Testis (tissue), 2 donors: ENCODE data around the gene CDH10.

Experiments
- POLR2A ChIP-seq: fragments of 450-650 bp; IDR thresholded peaks from one replicate; pipeline ENCODE4 v1.6.1; 2017; ENCODE audit warnings: antibody characterized with exemption, mild to moderate bottlenecking, moderate library complexity
- TF ChIP-seq, protein P1 (sequence below), 3 experiments: fragments of 450-650 bp in 2 of 3; fragments of 200-600 bp in 1 of 3; sonication (generic) in 1 of 3; IDR thresholded peaks; one replicate each; pipeline ENCODE4 v1.5.1; 2016 to 2019; ENCODE audit warnings: antibody characterized with exemption in 3 of 3, mild to moderate bottlenecking in 2 of 3, moderate library complexity in 1 of 3

DNA sequence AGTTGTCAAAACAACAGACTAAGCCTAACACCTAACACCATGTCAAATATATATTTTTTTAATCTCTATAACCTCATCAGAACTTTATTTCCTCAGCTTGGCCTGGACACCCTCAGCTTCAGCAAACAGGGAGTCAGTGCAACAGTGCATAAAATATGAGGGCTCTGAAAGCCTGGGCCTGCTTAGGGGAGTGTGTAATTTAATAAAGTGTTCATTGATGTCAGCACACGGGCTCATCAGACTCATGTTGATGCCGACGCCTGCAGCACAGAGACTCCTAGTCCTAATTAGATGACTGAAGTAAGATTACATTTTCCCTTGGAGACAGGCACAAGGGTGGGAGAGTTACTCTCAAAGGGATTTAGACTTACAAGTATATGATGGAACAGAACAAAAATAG is 37.8 kb downstream of the CDH10 start:
- TF ChIP-seq, protein P1, sequence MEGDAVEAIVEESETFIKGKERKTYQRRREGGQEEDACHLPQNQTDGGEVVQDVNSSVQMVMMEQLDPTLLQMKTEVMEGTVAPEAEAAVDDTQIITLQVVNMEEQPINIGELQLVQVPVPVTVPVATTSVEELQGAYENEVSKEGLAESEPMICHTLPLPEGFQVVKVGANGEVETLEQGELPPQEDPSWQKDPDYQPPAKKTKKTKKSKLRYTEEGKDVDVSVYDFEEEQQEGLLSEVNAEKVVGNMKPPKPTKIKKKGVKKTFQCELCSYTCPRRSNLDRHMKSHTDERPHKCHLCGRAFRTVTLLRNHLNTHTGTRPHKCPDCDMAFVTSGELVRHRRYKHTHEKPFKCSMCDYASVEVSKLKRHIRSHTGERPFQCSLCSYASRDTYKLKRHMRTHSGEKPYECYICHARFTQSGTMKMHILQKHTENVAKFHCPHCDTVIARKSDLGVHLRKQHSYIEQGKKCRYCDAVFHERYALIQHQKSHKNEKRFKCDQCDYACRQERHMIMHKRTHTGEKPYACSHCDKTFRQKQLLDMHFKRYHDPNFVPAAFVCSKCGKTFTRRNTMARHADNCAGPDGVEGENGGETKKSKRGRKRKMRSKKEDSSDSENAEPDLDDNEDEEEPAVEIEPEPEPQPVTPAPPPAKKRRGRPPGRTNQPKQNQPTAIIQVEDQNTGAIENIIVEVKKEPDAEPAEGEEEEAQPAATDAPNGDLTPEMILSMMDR (IDR thresholded peaks at IDR 0.05): no peak
- no peak for TF ChIP-seq POLR2A
